Suprapubic skin (tissue), 4 donors: ENCODE data around the gene TNPO1.

Source experiments
- CTCF ChIP-seq, 2 donors: fragments of 200-600 bp in 1 of 2; fragments of 450-650 bp in 1 of 2; sonication (generic) in 1 of 2; IDR thresholded peaks; one replicate each; pipeline ENCODE4 v1.5.1; 2016 to 2019; ENCODE audit warnings: antibody characterized with exemption in 2 of 2, mild to moderate bottlenecking in 1 of 2, moderate library complexity in 1 of 2
- EP300 ChIP-seq: sonication (generic); formaldehyde crosslinking; IDR thresholded peaks from one replicate; pipeline ENCODE4 v1.6.1; 2017; ENCODE audit warnings: antibody characterized with exemption
- POLR2A ChIP-seq, 2 donors: fragments of 450-650 bp; IDR thresholded peaks; one replicate each; pipeline ENCODE4 v1.6.1; 2017; ENCODE audit warnings: antibody characterized with exemption in 2 of 2, mild to moderate bottlenecking in 2 of 2, moderate library complexity in 2 of 2
- POLR2AphosphoS5 ChIP-seq, 3 donors: sonication (generic); formaldehyde crosslinking; IDR thresholded peaks; one replicate each; pipeline ENCODE4 v1.6.1; 2017; ENCODE audit warnings: antibody characterized with exemption in 3 of 3

- TF ChIP-seq CTCF (IDR thresholded peaks at IDR 0.05) (no peak), POLR2A (IDR thresholded peaks at IDR 0.05) (no peak), EP300 (no peak), POLR2AphosphoS5 (IDR thresholded peaks at IDR 0.05) (no peak)
Measured at GRCh38 chr5:72895758-72896157, 79.3 kb downstream of the TNPO1 start.
